LoVo (cell line): Measurements from ENCODE around the gene ACER3.
"Not testable (repeated sequence)": the region's sequence is repeated elsewhere in the genome, so short reads cannot be mapped to it uniquely, and the experiment has no call there.

ENCODE experiments used
- DNase-seq: peaks from one replicate; pipeline ENCODE4 v3.0.0-alpha.2; 2016; ENCODE audit warnings: low spot score

The ACER3 gene

GRCh38 chr11:77038825-77039326 is 178.2 kb downstream of the ACER3 start:
- DNase-seq: no peak

DNA sequence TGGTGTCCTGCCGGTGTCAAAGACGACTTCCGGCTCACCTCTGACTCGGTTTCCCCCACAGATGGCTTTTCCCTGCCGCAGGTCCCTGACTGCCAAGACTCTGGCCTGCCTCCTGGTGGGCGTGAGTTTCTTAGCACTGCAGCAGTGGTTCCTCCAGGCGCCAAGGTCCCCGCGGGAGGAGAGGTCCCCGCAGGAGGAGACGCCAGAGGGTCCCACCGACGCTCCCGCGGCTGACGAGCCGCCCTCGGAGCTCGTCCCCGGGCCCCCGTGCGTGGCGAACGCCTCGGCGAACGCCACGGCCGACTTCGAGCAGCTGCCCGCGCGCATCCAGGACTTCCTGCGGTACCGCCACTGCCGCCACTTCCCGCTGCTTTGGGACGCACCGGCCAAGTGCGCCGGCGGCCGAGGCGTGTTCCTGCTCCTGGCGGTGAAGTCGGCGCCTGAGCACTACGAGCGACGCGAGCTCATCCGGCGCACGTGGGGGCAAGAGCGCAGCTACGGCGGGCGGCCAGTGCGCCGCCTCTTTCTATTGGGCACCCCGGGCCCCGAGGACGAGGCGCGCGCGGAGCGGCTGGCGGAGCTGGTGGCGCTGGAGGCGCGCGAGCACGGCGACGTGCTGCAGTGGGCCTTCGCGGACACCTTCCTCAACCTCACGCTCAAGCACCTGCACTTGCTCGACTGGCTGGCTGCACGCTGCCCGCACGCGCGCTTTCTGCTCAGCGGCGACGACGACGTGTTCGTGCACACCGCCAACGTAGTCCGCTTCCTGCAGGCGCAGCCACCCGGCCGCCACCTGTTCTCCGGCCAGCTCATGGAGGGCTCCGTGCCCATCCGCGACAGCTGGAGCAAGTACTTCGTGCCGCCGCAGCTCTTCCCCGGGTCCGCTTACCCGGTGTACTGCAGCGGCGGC is 179.0 kb downstream of the ACER3 start:
- DNase-seq: peak; percentile 44

GRCh38 chr11:77040401-77040777 is 179.7 kb downstream of the ACER3 start:
- no peak for DNase-seq

- DNase-seq: no peak
Observed at GRCh38 chr11:77040889-77041288, 180.2 kb downstream of the ACER3 start.

DNA sequence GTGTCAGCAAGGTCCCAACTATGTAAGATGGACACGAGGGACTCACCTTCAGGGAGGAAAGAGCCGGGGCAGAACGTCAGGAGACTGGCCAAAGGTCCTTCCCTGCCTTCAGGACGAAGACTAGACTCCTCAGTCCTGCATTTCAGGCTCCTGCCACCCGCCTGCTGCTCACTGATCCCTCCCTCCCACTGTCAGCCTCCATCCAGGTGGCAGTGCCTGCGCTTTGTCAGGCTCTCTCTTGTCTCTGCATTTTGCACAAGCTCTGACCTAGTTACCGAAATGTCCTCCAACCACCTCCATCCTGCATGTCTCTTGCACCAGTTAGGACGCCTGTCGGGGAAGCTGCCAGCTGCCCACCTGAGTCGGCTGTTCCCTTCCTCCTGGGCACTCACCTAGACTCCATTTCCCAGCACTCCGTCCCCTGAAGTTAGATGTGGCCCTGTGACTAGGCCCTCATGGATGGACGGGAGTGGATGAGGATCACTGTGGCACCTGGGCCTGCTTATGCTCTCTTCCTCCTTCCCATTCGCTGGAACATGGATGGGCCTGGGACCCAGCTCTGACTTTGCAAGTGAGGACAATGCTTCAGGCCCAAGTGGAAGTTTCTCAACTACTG is 181.5 kb downstream of the ACER3 start:
- no peak for DNase-seq

GRCh38 chr11:77044356-77044755 is 183.6 kb downstream of the ACER3 start:
- no peak for DNase-seq

GRCh38 chr11:77044886-77045285 is 184.2 kb downstream of the ACER3 start:
- DNase-seq: no peak

DNA sequence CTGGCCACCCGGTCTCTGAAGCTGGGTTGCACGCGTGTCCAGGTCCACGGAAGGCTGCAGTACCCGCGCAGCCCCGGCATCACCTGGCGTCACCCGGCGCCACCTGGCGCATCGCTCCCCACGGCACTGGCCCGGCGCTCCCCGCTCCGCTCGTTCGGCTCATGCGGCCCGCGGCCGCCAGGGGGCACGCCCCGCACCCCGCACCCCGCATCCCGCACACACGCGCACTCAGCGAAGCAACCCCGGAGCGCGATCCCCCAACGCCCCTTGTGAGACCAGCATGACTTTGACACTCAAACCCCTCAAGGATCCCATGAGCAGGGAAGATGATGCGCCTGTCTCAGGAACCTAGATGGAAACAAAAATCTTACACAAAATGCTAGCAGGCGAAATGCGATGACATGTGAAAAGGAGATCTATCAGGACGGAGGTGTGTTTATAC is 185.4 kb downstream of the ACER3 start:
- DNase-seq: peak; percentile 71

- DNase-seq: peak; percentile 86
Observed at GRCh38 chr11:77047007-77047927, 186.5 kb downstream of the ACER3 start.

GRCh38 chr11:77047928-77048446 is 187.3 kb downstream of the ACER3 start:
- not testable (repeated sequence) for DNase-seq

GRCh38 chr11:77049026-77049425 is 188.3 kb downstream of the ACER3 start:
- DNase-seq: peak; percentile 28

DNA sequence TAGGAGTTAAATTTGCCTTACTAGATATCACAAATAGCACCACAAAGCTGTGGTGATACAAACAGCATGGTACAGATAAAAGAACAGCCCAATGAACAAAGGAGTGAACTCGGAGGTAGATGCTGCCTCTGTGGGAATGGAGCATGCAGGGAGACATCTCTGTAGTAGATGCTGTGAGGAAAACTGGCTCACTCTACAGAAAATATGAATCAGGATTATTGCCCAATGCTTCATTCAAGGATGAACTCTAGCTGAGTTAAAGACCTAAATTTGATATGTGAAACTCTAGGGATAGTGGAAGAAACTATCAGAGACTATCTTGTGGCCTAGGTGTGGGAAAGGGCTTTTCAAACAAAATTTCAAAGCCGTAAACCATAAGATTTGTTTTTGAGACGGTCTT is 190.8 kb downstream of the ACER3 start:
- DNase-seq: no peak

DNA sequence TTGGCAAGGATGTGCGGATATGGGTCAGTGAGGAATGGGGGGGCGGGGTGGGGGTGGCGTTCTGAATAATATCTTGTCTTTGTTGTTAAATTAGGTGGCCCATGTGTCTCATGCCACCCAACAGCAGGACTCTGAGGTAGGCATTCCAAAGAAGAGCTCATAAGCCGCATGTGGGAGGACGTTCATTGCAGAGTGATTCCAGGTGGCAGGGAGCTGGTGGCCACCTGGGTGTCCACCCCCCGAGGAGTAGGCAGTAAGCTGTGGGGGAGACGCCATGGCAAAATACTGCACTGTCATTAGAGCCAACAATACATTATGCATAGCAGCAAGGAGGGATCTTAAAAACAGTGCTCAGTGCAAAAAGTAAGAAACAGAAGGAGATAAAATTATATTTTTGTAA is 191.8 kb downstream of the ACER3 start:
- DNase-seq: no peak

DNA sequence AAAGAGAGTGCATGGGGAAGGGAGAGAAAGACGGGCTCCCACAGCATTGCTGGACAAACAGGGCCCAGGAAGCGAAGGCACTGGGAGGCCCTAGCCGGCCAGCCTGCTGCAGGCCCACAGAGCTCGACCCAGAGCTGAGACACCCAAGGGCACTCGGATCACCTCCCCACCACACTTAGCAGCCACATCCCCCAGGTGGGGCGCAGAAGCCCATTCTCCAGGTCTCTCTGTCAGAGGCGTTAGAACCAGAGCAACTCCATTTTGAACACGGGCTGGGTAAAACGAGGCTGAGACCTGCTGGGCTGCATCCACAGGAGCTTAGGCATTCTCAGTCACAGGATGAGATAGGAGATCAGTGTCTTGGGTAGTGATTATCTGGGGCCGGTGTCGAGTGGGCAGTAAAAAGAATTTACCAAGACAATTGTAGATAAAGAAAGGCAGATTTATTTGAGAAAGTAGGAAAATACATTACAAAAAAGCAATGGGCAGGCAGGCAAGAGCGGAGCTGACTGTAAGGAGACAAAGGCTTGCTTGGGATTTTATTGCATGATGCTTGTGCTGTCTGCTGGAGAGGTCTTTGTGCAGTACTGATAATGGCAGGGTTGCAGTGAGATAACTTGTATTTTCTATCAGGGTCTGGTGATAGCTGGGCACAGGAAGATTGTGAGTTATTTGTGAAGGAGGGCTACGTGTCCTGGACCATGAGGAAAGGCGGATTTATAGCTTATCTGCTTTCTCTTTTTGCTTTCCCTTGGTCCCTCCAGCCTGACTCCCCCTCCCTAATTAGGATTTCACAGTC is 192.7 kb downstream of the ACER3 start:
- DNase-seq: no peak

GRCh38 chr11:77054084-77054483 is 193.4 kb downstream of the ACER3 start:
- no peak for DNase-seq

DNA sequence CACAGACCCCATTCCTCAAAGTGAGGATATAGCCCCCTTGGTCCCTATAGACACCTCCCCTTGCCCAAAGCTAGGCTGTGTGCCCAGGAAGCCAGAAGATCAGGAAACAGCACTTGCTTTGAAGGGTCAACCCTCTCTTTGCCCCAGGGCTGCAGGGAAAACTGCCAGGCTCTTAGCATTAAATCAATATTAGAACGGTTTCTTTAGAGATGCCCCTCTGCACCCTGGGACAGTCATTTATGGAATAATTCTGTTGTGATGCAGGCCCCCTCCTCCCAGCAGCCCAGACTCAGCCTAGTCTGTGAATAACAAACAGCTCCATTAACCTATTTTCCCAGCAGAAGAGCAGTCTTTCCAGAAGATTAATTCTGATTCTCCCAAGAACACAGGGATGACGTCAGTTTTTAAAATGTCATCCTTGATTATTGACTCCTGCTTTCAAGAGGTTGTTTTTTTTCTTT is 194.4 kb downstream of the ACER3 start:
- DNase-seq: no peak

DNA sequence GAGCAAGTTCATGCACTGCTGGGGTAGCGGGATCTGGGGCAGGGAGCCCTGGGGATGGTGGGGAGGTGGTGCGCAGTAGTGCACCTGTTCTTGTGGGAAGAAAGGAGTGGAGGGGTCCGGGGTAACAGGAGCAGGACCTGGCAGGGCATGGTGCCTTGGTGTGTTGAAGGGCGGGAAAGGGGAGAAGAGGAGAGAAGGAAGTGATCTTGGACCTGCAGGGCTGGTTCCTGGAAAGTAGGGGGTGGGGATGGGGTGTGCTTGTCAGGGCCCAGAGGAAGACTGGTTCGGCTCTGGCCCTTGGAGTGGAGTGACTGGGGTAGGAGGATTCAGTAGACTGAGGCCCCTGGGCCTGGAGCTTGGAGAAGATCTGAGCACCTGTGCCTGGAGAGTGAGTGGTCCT is 195.2 kb downstream of the ACER3 start:
- DNase-seq: no peak

DNA sequence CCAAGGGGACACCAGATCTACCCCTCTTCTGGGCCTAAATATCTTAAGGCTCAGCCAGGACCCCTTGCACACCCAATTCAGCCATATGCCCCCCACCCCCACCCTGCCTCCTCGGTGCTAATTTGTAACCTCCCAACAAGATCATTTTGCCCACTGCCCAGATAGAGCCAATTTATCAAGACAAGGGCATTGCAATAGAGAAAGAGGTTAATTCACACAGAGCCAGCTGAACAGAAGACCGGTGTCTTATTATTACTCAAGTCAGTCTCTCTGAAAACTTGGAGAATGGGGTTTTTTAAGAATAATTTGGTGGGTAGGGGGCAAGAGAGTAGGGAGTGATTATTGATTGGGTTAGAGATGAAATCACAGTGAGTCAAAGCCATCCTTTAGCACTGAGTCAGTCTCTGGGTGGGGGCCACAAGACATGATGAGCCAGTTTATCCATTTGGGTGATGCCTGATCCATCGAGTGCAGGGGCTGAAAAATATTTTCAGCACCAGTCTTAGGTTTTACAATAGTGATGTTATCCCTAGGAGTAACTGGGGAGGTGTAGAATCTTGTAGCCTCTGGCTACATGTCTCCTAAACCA is 196.2 kb downstream of the ACER3 start:
- no peak for DNase-seq

GRCh38 chr11:77057938-77058474 is 197.3 kb downstream of the ACER3 start:
- DNase-seq: no peak

DNA sequence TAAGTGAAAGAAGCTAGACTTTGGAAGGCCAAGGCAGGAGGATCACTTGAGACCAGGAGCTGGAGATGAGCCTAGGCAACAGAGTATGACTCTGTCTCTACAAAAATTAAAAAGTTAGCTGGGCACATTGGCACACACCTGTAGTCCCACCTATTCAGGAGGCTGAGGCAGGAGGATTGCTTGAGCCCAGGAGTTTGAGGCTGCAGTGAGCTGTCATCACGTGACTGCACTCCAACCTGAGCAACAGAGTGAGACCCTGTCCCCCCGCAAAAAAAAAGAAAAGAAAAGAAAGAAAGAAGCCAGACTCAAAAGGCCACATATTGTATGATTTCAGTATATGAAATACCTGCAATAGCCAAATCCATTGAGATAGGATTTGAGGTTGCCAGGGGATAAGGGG is 198.2 kb downstream of the ACER3 start:
- no peak for DNase-seq
